Fibroblast of skin of back (primary cell): ENCODE results near the gene ZNF641. TPM values are rescaled to one million over a fixed set of nuclear protein-coding genes. Genes with fewer than 3 reads are reported as not detected.

Source experiments
- DNase-seq: peaks from one replicate; pipeline ENCODE4 v3.0.0-alpha.2; 2013
- polyA plus RNA-seq, 2 experiments: library from polyadenylated mRNA; unstranded; fragments of 120-200 nt; gene quantifications; one replicate each; pipeline ENCODE4 v1.2.1, GENCODE V29; 2013; ENCODE audit not compliant: insufficient read length in 2 of 2

Gene ZNF641
- 5.5 TPM for polyA plus RNA-seq (2013, experiment 1 of 2; ENCODE audit: insufficient read length)
- 6.1 TPM for polyA plus RNA-seq (2013, experiment 2 of 2; ENCODE audit: insufficient read length)

GRCh38 chr12:48350249-48351021 lies at the start of gene ZNF641:
ZNF641 (minus strand) TSS chr12:48350919; CDS start chr12:48348090, 2,829 bp downstream.
- DNase-seq: peak; percentile 73

- no peak for DNase-seq
These were observed 39.3 kb upstream of the ZNF641 start for GRCh38 chr12:48390026-48390425.

- no peak for DNase-seq
These were observed 38.7 kb upstream of the ZNF641 start for GRCh38 chr12:48389409-48389808.

GRCh38 chr12:48388938-48389337 lies 38.2 kb upstream of the ZNF641 start:
- peak; percentile 7 for DNase-seq

GRCh38 chr12:48388460-48388859 lies 37.7 kb upstream of the ZNF641 start:
- no peak for DNase-seq

- no peak for DNase-seq
These were observed 29.9 kb upstream of the ZNF641 start for GRCh38 chr12:48380596-48380995.

- DNase-seq: no peak
These were observed 29.1 kb upstream of the ZNF641 start for GRCh38 chr12:48379794-48380193.

- DNase-seq: no peak
These were observed 26.9 kb upstream of the ZNF641 start for GRCh38 chr12:48377646-48378045.

- no peak for DNase-seq
These were observed 23.4 kb upstream of the ZNF641 start for GRCh38 chr12:48374164-48374563.

- DNase-seq: no peak
These were observed 15.4 kb upstream of the ZNF641 start for GRCh38 chr12:48366131-48366530.

GRCh38 chr12:48361664-48362339 lies 11.1 kb upstream of the ZNF641 start:
- no peak for DNase-seq

GRCh38 chr12:48358937-48359513 lies 8.3 kb upstream of the ZNF641 start:
- DNase-seq: no peak

- DNase-seq: no peak
These were observed 5.5 kb upstream of the ZNF641 start for GRCh38 chr12:48356041-48356768.

- no peak for DNase-seq
These were observed 1.5 kb upstream of the ZNF641 start for GRCh38 chr12:48352157-48352760.

- peak; percentile 43 for DNase-seq
These were observed 446 bp upstream of the ZNF641 start for GRCh38 chr12:48351022-48351708.

GRCh38 chr12:48349471-48349870 lies 1.2 kb downstream of the ZNF641 start:
- DNase-seq: peak; percentile 38

- DNase-seq: no peak
These were observed 7.7 kb downstream of the ZNF641 start for GRCh38 chr12:48342980-48343379.

- no peak for DNase-seq
These were observed 9.8 kb downstream of the ZNF641 start for GRCh38 chr12:48340943-48341342.

- DNase-seq: no peak
These were observed 11.1 kb downstream of the ZNF641 start for GRCh38 chr12:48339442-48340117.

GRCh38 chr12:48336564-48336963 lies 14.2 kb downstream of the ZNF641 start:
- DNase-seq: no peak

GRCh38 chr12:48336061-48336460 lies 14.7 kb downstream of the ZNF641 start:
- no peak for DNase-seq
